Measurements from ENCODE around the gene MORN4. TPM values are rescaled to one million over a fixed set of nuclear protein-coding genes. Genes with fewer than 3 reads are reported as not detected.

The MORN4 gene
- total RNA-seq, 4 donors from 2014 or later, result 3.7 to 8.2 (median 7.1) TPM

- no peaks in the 10 kb centered on the region for H3K27me3 ChIP-seq
- no peak overlapping the region for H3K4me3 ChIP-seq
- no peaks in the 10 kb centered on the region for H3K9me3 ChIP-seq
- peaks cover 0 to 49% (median 0%) of the 10 kb centered on the region in 3 donors for H3K36me3 ChIP-seq
- H3K4me1 ChIP-seq, result no peaks in the 10 kb centered on the region
- TF ChIP-seq POLR2A (IDR thresholded peaks at IDR 0.05) (no peak), CTCF (IDR thresholded peaks at IDR 0.05) (no peak), EP300 (IDR thresholded peaks at IDR 0.05) (no peak)
- no peak overlapping the region for H3K27ac ChIP-seq
- no peak for DNase-seq (ENCODE audit: low spot score in 2 of 2)
- 97% methylated on average over 4 of the region's 4 CpGs for WGBS, 2 donors
Measured at GRCh38 chr10:97618733-97619132, 14.6 kb downstream of the MORN4 start.

- no peak for TF ChIP-seq EP300 (IDR thresholded peaks at IDR 0.05)
- TF ChIP-seq POLR2A (IDR thresholded peaks at IDR 0.05), result no peak
- TF ChIP-seq CTCF (IDR thresholded peaks at IDR 0.05), result no peak
- H3K27ac ChIP-seq, result no peak overlapping the region
Measured at GRCh38 chr10:97618285-97618684, 15.0 kb downstream of the MORN4 start.

GRCh38 chr10:97612386-97612785 is 20.9 kb downstream of the MORN4 start:
- 13 to 29% methylated on average over 2 of the region's 2 CpGs for WGBS, 2 donors
- no peak overlapping the region for H3K27ac ChIP-seq
- peaks cover 0 to 33% (median 0%) of the 10 kb centered on the region in 3 donors for H3K36me3 ChIP-seq
- H3K4me1 ChIP-seq, result peaks cover 0 to 4% (median 0%) of the 10 kb centered on the region in 4 donors
- H3K4me3 ChIP-seq, result no peak overlapping the region
- H3K9me3 ChIP-seq, result no peaks in the 10 kb centered on the region
- peak in 1 of 2 donors; percentile 17 for DNase-seq (ENCODE audit: low spot score in 2 of 2)
- no peak for TF ChIP-seq EP300 (IDR thresholded peaks at IDR 0.05)
- TF ChIP-seq CTCF (IDR thresholded peaks at IDR 0.05), result peak; percentile 5 to 63 (median 19)
- no peaks in the 10 kb centered on the region for H3K27me3 ChIP-seq

More at GRCh38 chr10:97618285-97618684, 15.0 kb downstream of the MORN4 start:
- Histone ChIP-seq H3K4me1 (no peaks in the 10 kb centered on the region), H3K9me3 (no peaks in the 10 kb centered on the region), H3K4me3 (no peak overlapping the region), H3K36me3 (peaks cover 0 to 50% (median 0%) of the 10 kb centered on the region in 3 donors), H3K27me3 (no peaks in the 10 kb centered on the region)
- 91 to 93% methylated on average over 4 of the region's 4 CpGs for WGBS, 2 donors
- no peak for DNase-seq (ENCODE audit: low spot score in 2 of 2)

GRCh38 chr10:97611473-97611872 is 21.8 kb downstream of the MORN4 start:
- peaks cover 0 to 4% (median 0%) of the 10 kb centered on the region in 4 donors for H3K4me1 ChIP-seq
- no peak for DNase-seq (ENCODE audit: low spot score in 2 of 2)
- peaks cover 0 to 27% (median 0%) of the 10 kb centered on the region in 3 donors for H3K36me3 ChIP-seq
- 83 to 85% methylated on average over 12 of the region's 12 CpGs for WGBS, 2 donors
- no peak overlapping the region for H3K27ac ChIP-seq
- no peak overlapping the region for H3K4me3 ChIP-seq
- no peaks in the 10 kb centered on the region for H3K9me3 ChIP-seq
- H3K27me3 ChIP-seq, result no peaks in the 10 kb centered on the region
- TF ChIP-seq POLR2A (IDR thresholded peaks at IDR 0.05) (no peak), CTCF (IDR thresholded peaks at IDR 0.05) (no peak), EP300 (IDR thresholded peaks at IDR 0.05) (no peak)

- Histone ChIP-seq H3K4me3 (no peak overlapping the region), H3K9me3 (no peaks in the 10 kb centered on the region)
Measured at GRCh38 chr10:97608991-97609561, 24.2 kb downstream of the MORN4 start.

More at GRCh38 chr10:97608991-97609561, 24.2 kb downstream of the MORN4 start:
- Histone ChIP-seq H3K27ac (no peak overlapping the region), H3K27me3 (no peaks in the 10 kb centered on the region), H3K36me3 (peaks cover 0 to 5% (median 0%) of the 10 kb centered on the region in 3 donors), H3K4me1 (peaks cover 0 to 4% (median 0%) of the 10 kb centered on the region in 4 donors)
- DNase-seq (ENCODE audit: low spot score in 2 of 2), result no peak
- WGBS, 2 donors, result 66 to 82% methylated on average over 8 to 13 of the region's 13 CpGs
- TF ChIP-seq CTCF (IDR thresholded peaks at IDR 0.05) (no peak), POLR2A (IDR thresholded peaks at IDR 0.05) (no peak), EP300 (IDR thresholded peaks at IDR 0.05) (no peak)

Data from tibial nerve (tissue), 4 donors.